Neural cell (in vitro differentiated cells): ENCODE results near the gene GSE1. TPM values are rescaled to one million over a fixed set of nuclear protein-coding genes. Genes with fewer than 3 reads are reported as not detected.

ENCODE experiments used
- H2AFZ ChIP-seq: fragments of 200-600, 300-800 bp; sonication (generic), shearing (Covaris generic); 2 replicates; pipeline ENCODE4 v1.6.0; 2014; ENCODE audit warnings: low read depth, mild to moderate bottlenecking, antibody characterized with exemption, low read length, moderate library complexity
- H3F3A ChIP-seq: fragments of 200-600 bp; shearing (Covaris generic); 2 replicates; pipeline ENCODE4 v1.6.1; 2016; ENCODE audit warnings: mild to moderate bottlenecking, moderate library complexity, mixed read lengths, antibody characterized with exemption, low read length; ENCODE audit not compliant: insufficient read depth, poor library complexity, severe bottlenecking
- H3K27ac ChIP-seq: fragments of 200-600, 300-800 bp; sonication (generic), shearing (Covaris generic); 2 replicates; pipeline ENCODE4 v1.5.1; 2014; ENCODE audit warnings: mild to moderate bottlenecking, low read length, moderate library complexity
- H3K27me3 ChIP-seq: fragments of 300-800, 200-600 bp; sonication (generic), shearing (Covaris generic); 2 replicates; pipeline ENCODE4 v1.6.0; 2014; ENCODE audit warnings: mild to moderate bottlenecking, low read depth, low read length, moderate library complexity; ENCODE audit not compliant: insufficient read depth
- H3K36me3 ChIP-seq: fragments of 300-800, 200-600 bp; sonication (generic), shearing (Covaris generic); 2 replicates; pipeline ENCODE4 v1.5.1; 2014; ENCODE audit warnings: mild to moderate bottlenecking, antibody characterized with exemption, low read length, moderate library complexity; ENCODE audit not compliant: insufficient read depth
- H3K4me2 ChIP-seq: fragments of 300-800, 200-600 bp; sonication (generic), shearing (Covaris generic); 2 replicates; pipeline ENCODE4 v1.6.0; 2014; ENCODE audit warnings: mild to moderate bottlenecking, low read length
- H3K4me3 ChIP-seq: fragments of 300-800, 200-600 bp; sonication (generic), shearing (Covaris generic); 2 replicates; pipeline ENCODE4 v1.5.1; 2014; ENCODE audit warnings: mild to moderate bottlenecking, low read length, moderate library complexity
- H3K79me2 ChIP-seq: fragments of 200-600 bp; shearing (Covaris generic); replicated peaks from 2 replicates; pipeline ENCODE4 v1.6.0; 2014; ENCODE audit warnings: mild to moderate bottlenecking, low read length, moderate library complexity; ENCODE audit not compliant: insufficient read depth
- H3K9ac ChIP-seq: fragments of 300-800, 200-600 bp; sonication (generic), shearing (Covaris generic); 2 replicates; pipeline ENCODE4 v1.6.1; 2016; ENCODE audit warnings: mild to moderate bottlenecking, low read length, mixed read lengths
- H3K9me2 ChIP-seq: fragments of 200-600 bp; shearing (Covaris generic); 2 replicates; pipeline ENCODE4 v1.6.1; 2016; ENCODE audit warnings: mild to moderate bottlenecking, low read length, mixed read lengths; ENCODE audit not compliant: insufficient read depth
- H3K9me3 ChIP-seq: fragments of 200-600, 300-800 bp; sonication (generic), shearing (Covaris generic); 2 replicates; pipeline ENCODE4 v1.6.1; 2016; ENCODE audit warnings: mild to moderate bottlenecking, mixed run types, low read length, moderate library complexity, mixed read lengths
- H4K20me1 ChIP-seq: fragments of 200-600 bp; shearing (Covaris generic); 2 replicates; pipeline ENCODE4 v1.6.1; 2016; ENCODE audit warnings: mild to moderate bottlenecking, mixed run types; ENCODE audit not compliant: insufficient read depth
- EP300 ChIP-seq: fragments of 450-650 bp; conservative IDR thresholded peaks from 2 replicates; pipeline ENCODE4 v1.6.1; 2014; ENCODE audit warnings: antibody characterized with exemption, mild to moderate bottlenecking, moderate library complexity; ENCODE audit not compliant: poor library complexity, severe bottlenecking
- EZH2 ChIP-seq: fragments of 200-600, 300-800 bp; shearing (Covaris generic), sonication (generic); IDR thresholded peaks from 2 replicates; pipeline ENCODE4 v1.6.1; 2014; ENCODE audit warnings: antibody characterized with exemption, low read length, borderline replicate concordance, mild to moderate bottlenecking; ENCODE audit not compliant: insufficient read depth, poor library complexity, severe bottlenecking
- MXI1 ChIP-seq: fragments of 450-650 bp; conservative IDR thresholded peaks from 2 replicates; pipeline ENCODE4 v1.6.1; 2014; ENCODE audit warnings: antibody characterized with exemption, mild to moderate bottlenecking; ENCODE audit not compliant: poor library complexity, severe bottlenecking
- POLR2AphosphoS5 ChIP-seq: IDR thresholded peaks from 2 replicates; pipeline ENCODE4 v1.6.1; 2012
- RAD21 ChIP-seq: fragments of 450-650 bp; conservative IDR thresholded peaks from 2 replicates; pipeline ENCODE4 v1.6.1; 2014; ENCODE audit warnings: antibody characterized with exemption, mild to moderate bottlenecking, moderate library complexity
- SMC3 ChIP-seq: fragments of 450-650 bp; conservative IDR thresholded peaks from 2 replicates; pipeline ENCODE4 v1.6.1; 2014; ENCODE audit warnings: antibody characterized with exemption, mild to moderate bottlenecking, moderate library complexity; ENCODE audit not compliant: poor library complexity
- TAF1 ChIP-seq: IDR thresholded peaks from 2 replicates; pipeline ENCODE4 v1.6.1; 2012; ENCODE audit warnings: low read depth
- polyA plus RNA-seq: library from polyadenylated mRNA; depleted of rRNA; stranded (reverse); fragments of >200 nt; gene quantifications from 2 replicates; pipeline ENCODE4 v1.2.3, GENCODE V29; 2014
- TF ChIP-seq, protein P1 (sequence below): IDR thresholded peaks from 2 replicates; pipeline ENCODE4 v1.6.1; 2012; ENCODE audit warnings: borderline replicate concordance
- TF ChIP-seq, protein P2 (sequence below): fragments of 450-650 bp; IDR thresholded peaks from 2 replicates; pipeline ENCODE4 v1.5.1; 2014; ENCODE audit warnings: antibody characterized with exemption, mild to moderate bottlenecking, moderate library complexity; ENCODE audit not compliant: poor library complexity, severe bottlenecking

Gene GSE1
- polyA plus RNA-seq, 1 donor from 2014 or later, result 35.6 TPM

DNA sequence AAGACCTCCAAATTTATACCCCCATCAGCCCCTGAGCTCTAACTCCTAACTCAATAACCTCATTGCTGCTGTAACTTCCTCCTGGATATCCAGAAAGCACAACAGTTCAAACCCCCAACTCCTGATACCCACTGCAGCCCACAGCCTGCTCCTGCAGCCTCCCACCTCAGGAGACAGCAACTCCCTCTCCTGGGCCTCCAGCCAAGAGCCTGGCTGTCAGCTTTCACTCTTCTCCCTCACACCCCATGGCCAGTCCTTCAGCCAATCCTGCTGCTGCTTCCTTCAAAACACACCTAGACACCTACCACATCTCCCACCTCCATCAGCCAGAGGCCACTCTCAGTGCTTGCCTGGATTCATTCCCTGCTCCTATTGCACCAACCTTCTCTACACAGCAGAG is 70.2 kb downstream of the GSE1 start:
- Histone ChIP-seq H3K9me3 (no peaks in the 10 kb centered on the region), H3K27me3 (no peaks in the 10 kb centered on the region), H2AFZ (no peak overlapping the region), H3F3A (no peaks in the 10 kb centered on the region), H3K36me3 (peaks cover 5% of the 10 kb centered on the region), H4K20me1 (no peaks in the 10 kb centered on the region), H3K79me2 (peaks cover 4% of the 10 kb centered on the region), H3K4me3 (no peak overlapping the region), H3K9ac (no peak overlapping the region), H3K4me2 (no peak overlapping the region), H3K27ac (no peak overlapping the region), H3K9me2 (no peaks in the 10 kb centered on the region)
- TF ChIP-seq EP300 (no peak), POLR2AphosphoS5 (no peak), RAD21 (no peak)
- TF ChIP-seq, protein P1, sequence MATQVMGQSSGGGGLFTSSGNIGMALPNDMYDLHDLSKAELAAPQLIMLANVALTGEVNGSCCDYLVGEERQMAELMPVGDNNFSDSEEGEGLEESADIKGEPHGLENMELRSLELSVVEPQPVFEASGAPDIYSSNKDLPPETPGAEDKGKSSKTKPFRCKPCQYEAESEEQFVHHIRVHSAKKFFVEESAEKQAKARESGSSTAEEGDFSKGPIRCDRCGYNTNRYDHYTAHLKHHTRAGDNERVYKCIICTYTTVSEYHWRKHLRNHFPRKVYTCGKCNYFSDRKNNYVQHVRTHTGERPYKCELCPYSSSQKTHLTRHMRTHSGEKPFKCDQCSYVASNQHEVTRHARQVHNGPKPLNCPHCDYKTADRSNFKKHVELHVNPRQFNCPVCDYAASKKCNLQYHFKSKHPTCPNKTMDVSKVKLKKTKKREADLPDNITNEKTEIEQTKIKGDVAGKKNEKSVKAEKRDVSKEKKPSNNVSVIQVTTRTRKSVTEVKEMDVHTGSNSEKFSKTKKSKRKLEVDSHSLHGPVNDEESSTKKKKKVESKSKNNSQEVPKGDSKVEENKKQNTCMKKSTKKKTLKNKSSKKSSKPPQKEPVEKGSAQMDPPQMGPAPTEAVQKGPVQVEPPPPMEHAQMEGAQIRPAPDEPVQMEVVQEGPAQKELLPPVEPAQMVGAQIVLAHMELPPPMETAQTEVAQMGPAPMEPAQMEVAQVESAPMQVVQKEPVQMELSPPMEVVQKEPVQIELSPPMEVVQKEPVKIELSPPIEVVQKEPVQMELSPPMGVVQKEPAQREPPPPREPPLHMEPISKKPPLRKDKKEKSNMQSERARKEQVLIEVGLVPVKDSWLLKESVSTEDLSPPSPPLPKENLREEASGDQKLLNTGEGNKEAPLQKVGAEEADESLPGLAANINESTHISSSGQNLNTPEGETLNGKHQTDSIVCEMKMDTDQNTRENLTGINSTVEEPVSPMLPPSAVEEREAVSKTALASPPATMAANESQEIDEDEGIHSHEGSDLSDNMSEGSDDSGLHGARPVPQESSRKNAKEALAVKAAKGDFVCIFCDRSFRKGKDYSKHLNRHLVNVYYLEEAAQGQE, result no peak
- TF ChIP-seq, protein P2, sequence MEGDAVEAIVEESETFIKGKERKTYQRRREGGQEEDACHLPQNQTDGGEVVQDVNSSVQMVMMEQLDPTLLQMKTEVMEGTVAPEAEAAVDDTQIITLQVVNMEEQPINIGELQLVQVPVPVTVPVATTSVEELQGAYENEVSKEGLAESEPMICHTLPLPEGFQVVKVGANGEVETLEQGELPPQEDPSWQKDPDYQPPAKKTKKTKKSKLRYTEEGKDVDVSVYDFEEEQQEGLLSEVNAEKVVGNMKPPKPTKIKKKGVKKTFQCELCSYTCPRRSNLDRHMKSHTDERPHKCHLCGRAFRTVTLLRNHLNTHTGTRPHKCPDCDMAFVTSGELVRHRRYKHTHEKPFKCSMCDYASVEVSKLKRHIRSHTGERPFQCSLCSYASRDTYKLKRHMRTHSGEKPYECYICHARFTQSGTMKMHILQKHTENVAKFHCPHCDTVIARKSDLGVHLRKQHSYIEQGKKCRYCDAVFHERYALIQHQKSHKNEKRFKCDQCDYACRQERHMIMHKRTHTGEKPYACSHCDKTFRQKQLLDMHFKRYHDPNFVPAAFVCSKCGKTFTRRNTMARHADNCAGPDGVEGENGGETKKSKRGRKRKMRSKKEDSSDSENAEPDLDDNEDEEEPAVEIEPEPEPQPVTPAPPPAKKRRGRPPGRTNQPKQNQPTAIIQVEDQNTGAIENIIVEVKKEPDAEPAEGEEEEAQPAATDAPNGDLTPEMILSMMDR, result no peak

DNA sequence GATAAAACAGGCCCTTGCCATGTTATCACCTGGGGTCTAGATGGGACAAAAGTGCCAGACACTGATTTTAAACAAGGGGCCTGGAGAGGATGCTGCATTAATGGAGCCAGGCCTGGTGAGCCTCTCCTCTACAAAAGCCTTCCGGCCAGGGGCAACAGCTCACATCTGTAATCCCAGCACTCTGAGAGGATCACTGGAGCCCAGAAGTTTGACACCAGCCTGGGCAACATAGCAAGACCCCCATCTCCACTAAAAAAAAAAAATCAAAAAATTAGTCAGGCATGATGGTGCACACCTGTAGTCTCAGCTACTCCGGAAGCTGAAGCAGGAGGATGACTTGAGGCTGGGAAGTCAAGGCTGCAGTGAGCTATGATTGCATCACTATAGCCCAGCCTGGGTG is 72.1 kb downstream of the GSE1 start:
- H4K20me1 ChIP-seq, result no peaks in the 10 kb centered on the region
- H3K9me3 ChIP-seq, result no peaks in the 10 kb centered on the region
- H3F3A ChIP-seq, result no peaks in the 10 kb centered on the region
- H3K4me2 ChIP-seq, result no peak overlapping the region
- no peaks in the 10 kb centered on the region for H3K9me2 ChIP-seq
- H2AFZ ChIP-seq, result no peak overlapping the region
- peaks cover 4% of the 10 kb centered on the region for H3K79me2 ChIP-seq
- no peak overlapping the region for H3K9ac ChIP-seq
- TF ChIP-seq POLR2AphosphoS5 (no peak), TAF1 (no peak), EZH2 (no peak), MXI1 (no peak), RAD21 (no peak), EP300 (no peak), SMC3 (no peak)
- TF ChIP-seq, protein P1, result no peak
- TF ChIP-seq, protein P2, result no peak
- no peak overlapping the region for H3K4me3 ChIP-seq
- H3K27me3 ChIP-seq, result no peaks in the 10 kb centered on the region
- H3K36me3 ChIP-seq, result peaks cover 3% of the 10 kb centered on the region
- no peak overlapping the region for H3K27ac ChIP-seq
